K562 (cell line): ENCODE measurements around the gene SLC33A1. TPM values are rescaled to one million over a fixed set of nuclear protein-coding genes. Genes with fewer than 3 reads are reported as not detected.

Experiments
- ARID1B ChIP-seq: fragments of 450-650 bp; IDR thresholded peaks from 2 replicates; pipeline ENCODE4 v1.6.1; 2016; ENCODE audit warnings: antibody characterized with exemption, mild to moderate bottlenecking, inconsistent platforms
- ARID4B ChIP-seq: sonication (generic); formaldehyde crosslinking; IDR thresholded peaks from 2 replicates; pipeline ENCODE4 v1.8.0; 2022; ENCODE audit warnings: mild to moderate bottlenecking, missing genetic modification reagents
- BRD9 ChIP-seq: fragments of 450-650 bp; IDR thresholded peaks from 2 replicates; pipeline ENCODE4 v1.6.1; 2018; ENCODE audit warnings: low read depth; ENCODE audit not compliant: partially characterized antibody
- KLF1 ChIP-seq: fragments of 450-650 bp; IDR thresholded peaks from 2 replicates; pipeline ENCODE4 v1.6.1; 2016; ENCODE audit warnings: missing genetic modification characterization, missing compliant biosample characterization
- NFIC ChIP-seq: fragments of 450-650 bp; IDR thresholded peaks from 2 replicates; pipeline ENCODE4 v1.6.1; 2017; ENCODE audit warnings: mild to moderate bottlenecking, inconsistent platforms
- SMARCC2 ChIP-seq: fragments of 450-650 bp; IDR thresholded peaks from 2 replicates; pipeline ENCODE4 v1.6.1; 2017; ENCODE audit warnings: antibody characterized with exemption, moderate library complexity, mild to moderate bottlenecking, low read depth
- SMARCE1 ChIP-seq: fragments of 450-650 bp; IDR thresholded peaks from 2 replicates; pipeline ENCODE4 v1.7.1; 2016; ENCODE audit warnings: mild to moderate bottlenecking
- ZNF589 ChIP-seq: fragments of 200-800 bp; sonication (Bioruptor generic); IDR thresholded peaks from 2 replicates; pipeline ENCODE4 v1.6.1; 2016; ENCODE audit warnings: low read depth, missing genetic modification characterization, missing compliant biosample characterization
- polyA plus RNA-seq, 8 experiments: library from polyadenylated mRNA; depleted of rRNA in 4 of 8; stranded (reverse) in 5 of 8; unstranded in 3 of 8; fragments of >200 nt; fragmentation: Nextera tagmentation in 2 of 8; fragmentation: Illumina TruSeq in 1 of 8; extraction: Ambion mirVana in 2 of 8; extraction: Trizol in 1 of 8; gene quantifications; 2 replicates each; pipeline versions ENCODE4 v1.2.1 to v1.2.3, GENCODE V29; 2011 to 2014; ENCODE audit warnings: inconsistent platforms in 1 of 8, missing spikeins in 1 of 8
- total RNA-seq, 7 experiments: library from RNA; depleted of rRNA in 6 of 7; stranded (reverse); fragments of >200 nt in 6 of 7; fragmentation: Illumina TruSeq in 2 of 7; extraction: Trizol in 2 of 7; gene quantifications; 2 replicates each; pipeline versions ENCODE4 v1.2.1 to v1.2.3, GENCODE V29; 2011 to 2021; ENCODE audit warnings: low replicate concordance in 1 of 7

SLC33A1 gene
- total and polyA plus RNA-seq, 9 of the 15 experiments (the other 6 are each of a cell fraction or from before 2014, with no cell fraction given): 6.2 to 26.8 (median 19.6) TPM

GRCh38 chr3:155869691-155870090, 15.5 kb upstream of the SLC33A1 start (continued):
- TF ChIP-seq ARID4B (CRISPR knock-in tag) (no peak), ZNF589 (CRISPR knock-in tag) (0 out of 2 replicates have a peak, but pooled peaks have one; percentile 43), SMARCE1 (peak; percentile 40), SMARCC2 (0 out of 2 replicates have a peak, but pooled peaks have one; percentile 38), BRD9 (peak; percentile 38), NFIC (no peak), KLF1 (tag) (0 out of 2 replicates have a peak, but pooled peaks have one; percentile 1), ARID1B (0 out of 2 replicates have a peak, but pooled peaks have one; percentile 21)
